Upper lobe of left lung (tissue), 4 donors: ENCODE results near the gene MYLK4.

ENCODE experiments used
- EP300 ChIP-seq, 4 donors: sonication (generic); formaldehyde crosslinking; IDR thresholded peaks; one replicate each; pipeline ENCODE4 v1.5.1; 2017; ENCODE audit warnings: antibody characterized with exemption in 4 of 4, control low read depth in 2 of 4
- POLR2A ChIP-seq, 4 donors: fragments of 450-650 bp; IDR thresholded peaks; one replicate each; pipeline ENCODE4 v1.5.1; 2016 to 2017; ENCODE audit warnings: antibody characterized with exemption in 4 of 4, mild to moderate bottlenecking in 2 of 4
- POLR2AphosphoS5 ChIP-seq, 2 donors: sonication (generic); formaldehyde crosslinking; IDR thresholded peaks; one replicate each; pipeline ENCODE4 v1.5.1; 2017; ENCODE audit warnings: antibody characterized with exemption in 2 of 2
- TF ChIP-seq, protein P1 (sequence below), 6 experiments: fragments of 450-650 bp in 4 of 6; fragments of 200-600 bp in 2 of 6; sonication (generic) in 2 of 6; IDR thresholded peaks; one replicate each; pipeline ENCODE4 v1.5.1; 2016 to 2019; ENCODE audit warnings: antibody characterized with exemption in 6 of 6

DNA sequence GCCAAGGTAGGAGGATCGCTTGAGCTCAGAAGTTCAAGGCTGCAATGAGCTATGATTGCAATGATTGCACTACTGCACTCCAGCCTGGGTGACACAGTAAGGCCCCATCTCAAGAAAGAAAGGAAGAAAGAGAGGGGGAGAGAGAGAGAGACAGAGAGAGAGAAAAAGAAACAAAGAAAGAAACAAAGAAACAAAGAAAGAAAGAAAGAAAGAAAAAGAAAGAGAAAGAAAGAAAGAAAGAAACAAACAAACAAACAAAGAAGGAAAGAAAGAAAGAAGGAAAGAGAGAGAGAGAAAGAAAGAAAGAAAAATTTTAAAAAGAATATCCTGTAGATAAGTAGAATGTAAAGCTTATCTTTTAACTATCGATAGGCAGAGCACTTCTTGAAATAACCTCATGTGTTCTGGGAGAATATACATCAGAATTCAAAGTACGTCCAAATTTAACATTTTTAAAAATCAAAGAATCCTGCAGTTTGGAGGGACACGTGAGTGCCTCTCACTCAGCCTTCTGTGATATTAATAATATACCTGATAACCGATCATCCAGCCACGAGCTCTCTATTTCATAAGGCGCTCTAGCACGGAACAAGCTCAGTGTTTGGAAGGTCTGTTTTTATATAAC lies 25.2 kb downstream of the MYLK4 start:
- TF ChIP-seq, protein P1, sequence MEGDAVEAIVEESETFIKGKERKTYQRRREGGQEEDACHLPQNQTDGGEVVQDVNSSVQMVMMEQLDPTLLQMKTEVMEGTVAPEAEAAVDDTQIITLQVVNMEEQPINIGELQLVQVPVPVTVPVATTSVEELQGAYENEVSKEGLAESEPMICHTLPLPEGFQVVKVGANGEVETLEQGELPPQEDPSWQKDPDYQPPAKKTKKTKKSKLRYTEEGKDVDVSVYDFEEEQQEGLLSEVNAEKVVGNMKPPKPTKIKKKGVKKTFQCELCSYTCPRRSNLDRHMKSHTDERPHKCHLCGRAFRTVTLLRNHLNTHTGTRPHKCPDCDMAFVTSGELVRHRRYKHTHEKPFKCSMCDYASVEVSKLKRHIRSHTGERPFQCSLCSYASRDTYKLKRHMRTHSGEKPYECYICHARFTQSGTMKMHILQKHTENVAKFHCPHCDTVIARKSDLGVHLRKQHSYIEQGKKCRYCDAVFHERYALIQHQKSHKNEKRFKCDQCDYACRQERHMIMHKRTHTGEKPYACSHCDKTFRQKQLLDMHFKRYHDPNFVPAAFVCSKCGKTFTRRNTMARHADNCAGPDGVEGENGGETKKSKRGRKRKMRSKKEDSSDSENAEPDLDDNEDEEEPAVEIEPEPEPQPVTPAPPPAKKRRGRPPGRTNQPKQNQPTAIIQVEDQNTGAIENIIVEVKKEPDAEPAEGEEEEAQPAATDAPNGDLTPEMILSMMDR (IDR thresholded peaks at IDR 0.05): no peak
- TF ChIP-seq POLR2A (IDR thresholded peaks at IDR 0.05) (no peak), POLR2AphosphoS5 (IDR thresholded peaks at IDR 0.05) (no peak), EP300 (IDR thresholded peaks at IDR 0.05) (no peak)
